ENCODE measurements around the gene UTS2R. TPM values are rescaled to one million over a fixed set of nuclear protein-coding genes. Genes with fewer than 3 reads are reported as not detected.
A peak's percentile ranks its signal among the peaks of the same experiment; 100 is the strongest.
"Not testable (repeated sequence)": the region's sequence is repeated elsewhere in the genome, so short reads cannot be mapped to it uniquely, and the experiment has no call there.

UTS2R gene
- total RNA-seq, 4 donors from 2014 or later: not detected

- H3K4me1 ChIP-seq: no peaks in the 10 kb centered on the region
- no peak for DNase-seq
- H3K9me3 ChIP-seq: no peaks in the 10 kb centered on the region
- no peaks in the 10 kb centered on the region for H3K36me3 ChIP-seq
- no peak overlapping the region for H3K4me3 ChIP-seq
- intact Hi-C loops (cut with DNase I; ENCODE audit: low total_unique reads): no loop called here
- H3K27ac ChIP-seq: no peak overlapping the region
- TF ChIP-seq POLR2A (IDR thresholded peaks at IDR 0.05) (no peak), CTCF (IDR thresholded peaks at IDR 0.05) (no peak)
- H3K27me3 ChIP-seq: no peaks in the 10 kb centered on the region
Observed at GRCh38 chr17:82343560-82343959, 28.0 kb upstream of the UTS2R start.

GRCh38 chr17:82344175-82344907 is 27.2 kb upstream of the UTS2R start:
- Histone ChIP-seq H3K27me3 (no peaks in the 10 kb centered on the region), H3K9me3 (no peaks in the 10 kb centered on the region), H3K36me3 (no peaks in the 10 kb centered on the region), H3K27ac (no peak overlapping the region), H3K4me3 (no peak overlapping the region), H3K4me1 (no peaks in the 10 kb centered on the region)
- TF ChIP-seq POLR2A (IDR thresholded peaks at IDR 0.05) (no peak), CTCF (IDR thresholded peaks at IDR 0.05) (no peak)
- DNase-seq: no peak
- intact Hi-C loops (cut with DNase I; ENCODE audit: low total_unique reads): no loop called here

GRCh38 chr17:82345151-82345976 is 26.2 kb upstream of the UTS2R start:
- Histone ChIP-seq H3K4me3 (no peak overlapping the region), H3K27ac (no peak overlapping the region), H3K36me3 (no peaks in the 10 kb centered on the region), H3K27me3 (no peaks in the 10 kb centered on the region), H3K4me1 (no peaks in the 10 kb centered on the region), H3K9me3 (no peaks in the 10 kb centered on the region)
- TF ChIP-seq CTCF (IDR thresholded peaks at IDR 0.05): no peak
- no peak for TF ChIP-seq POLR2A (IDR thresholded peaks at IDR 0.05)
- no peak for DNase-seq
- intact Hi-C loops (cut with DNase I; ENCODE audit: low total_unique reads): no loop called here

- no peaks in the 10 kb centered on the region for H3K9me3 ChIP-seq
- intact Hi-C loops (cut with DNase I; ENCODE audit: low total_unique reads): no loop called here
- no peak for DNase-seq
Observed at GRCh38 chr17:82346342-82347300, 24.9 kb upstream of the UTS2R start.

GRCh38 chr17:82347994-82348393 is 23.6 kb upstream of the UTS2R start:
- DNase-seq; H3K4me3 ChIP-seq; H3K27me3 ChIP-seq; H3K36me3 ChIP-seq; H3K9me3 ChIP-seq; H3K4me1 ChIP-seq; intact Hi-C loops (cut with DNase I; ENCODE audit: low total_unique reads): not testable (repeated sequence)
- H3K27ac ChIP-seq: peak overlapping the region in 1 of 2 donors; percentile 63

More at GRCh38 chr17:82346342-82347300, 24.9 kb upstream of the UTS2R start:
- H3K27ac ChIP-seq: no peak overlapping the region
- H3K4me3 ChIP-seq: no peak overlapping the region
- H3K4me1 ChIP-seq: no peaks in the 10 kb centered on the region
- H3K27me3 ChIP-seq: no peaks in the 10 kb centered on the region
- H3K36me3 ChIP-seq: no peaks in the 10 kb centered on the region
- TF ChIP-seq CTCF (IDR thresholded peaks at IDR 0.05): no peak
- TF ChIP-seq POLR2A (IDR thresholded peaks at IDR 0.05): no peak
